HepG2 (cell line): Measurements from ENCODE around the gene ESPNL.

ENCODE experiments used
- CTCF ChIP-seq: sonication (generic); formaldehyde crosslinking; IDR thresholded peaks from 2 replicates; pipeline ENCODE4 v1.5.0; 2020; ENCODE audit warnings: mild to moderate bottlenecking, missing genetic modification reagents, moderate library complexity
- E2F1 ChIP-seq: sonication (generic); formaldehyde crosslinking; IDR thresholded peaks from 2 replicates; pipeline ENCODE4 v1.5.0; 2020; ENCODE audit warnings: missing genetic modification reagents
- EZH2 ChIP-seq: conservative IDR thresholded peaks from 2 replicates; pipeline ENCODE4 v1.6.1; 2012; ENCODE audit warnings: mild to moderate bottlenecking, low read depth, low read length, moderate library complexity
- IRF1 ChIP-seq: sonication (generic); formaldehyde crosslinking; IDR thresholded peaks from 2 replicates; pipeline ENCODE4 v1.4.0; 2020; ENCODE audit warnings: low read depth, mild to moderate bottlenecking, missing genetic modification reagents
- KDM5A ChIP-seq: fragments of 200-600 bp; sonication (generic); IDR thresholded peaks from 2 replicates; pipeline ENCODE4 v1.7.0; 2018; ENCODE audit warnings: antibody characterized with exemption, mild to moderate bottlenecking, low read length, borderline replicate concordance
- MYNN ChIP-seq: sonication (generic); formaldehyde crosslinking; IDR thresholded peaks from 2 replicates; pipeline ENCODE4 v1.4.0; 2020; ENCODE audit warnings: mild to moderate bottlenecking, low read depth, missing genetic modification reagents
- POLR2A ChIP-seq, 2 experiments: IDR thresholded peaks; 2 replicates each; pipeline ENCODE4 v1.6.1; 2011; ENCODE audit warnings: low read depth in 2 of 2, low read length in 2 of 2, mild to moderate bottlenecking in 1 of 2, moderate library complexity in 1 of 2; ENCODE audit not compliant: insufficient read depth in 1 of 2
- POLR2AphosphoS5 ChIP-seq: IDR thresholded peaks from 2 replicates; pipeline ENCODE4 v1.6.1; 2012; ENCODE audit warnings: low read depth, low read length
- THAP8 ChIP-seq: sonication (generic); formaldehyde crosslinking; IDR thresholded peaks from 2 replicates; pipeline ENCODE4 v1.5.1; 2020; ENCODE audit warnings: missing genetic modification reagents, mild to moderate bottlenecking, borderline replicate concordance
- ZBTB43 ChIP-seq: sonication (generic); formaldehyde crosslinking; conservative IDR thresholded peaks from 2 replicates; pipeline ENCODE4 v1.4.0; 2020; ENCODE audit warnings: missing genetic modification reagents
- ZNF317 ChIP-seq: sonication (generic); formaldehyde crosslinking; IDR thresholded peaks from 2 replicates; pipeline ENCODE4 v1.5.0; 2020; ENCODE audit warnings: mild to moderate bottlenecking, missing genetic modification reagents

GRCh38 chr2:238102865-238103264 is 2.7 kb downstream of the ESPNL start:
- TF ChIP-seq EZH2: no peak
- no peak for TF ChIP-seq CTCF
- no peak for TF ChIP-seq POLR2AphosphoS5
- no peak for TF ChIP-seq E2F1
- TF ChIP-seq ZBTB43 (CRISPR knock-in tag): no peak
- no peak for TF ChIP-seq ZNF317
- TF ChIP-seq THAP8 (CRISPR knock-in tag): no peak
- TF ChIP-seq POLR2A (IDR thresholded peaks at IDR 0.05; ENCODE audit: insufficient read depth in 1 of 2, low read depth in 2 of 2, low read length in 2 of 2): no peak
- no peak for TF ChIP-seq IRF1 (CRISPR knock-in tag)
- TF ChIP-seq KDM5A: no peak
- no peak for TF ChIP-seq MYNN (CRISPR knock-in tag)
